GM19099 (cell line): ENCODE measurements around the gene CRNKL1.

Experiments used
- POLR2A ChIP-seq: IDR thresholded peaks from 3 replicates; pipeline ENCODE4 v1.6.1; 2011; ENCODE audit warnings: low read depth; ENCODE audit not compliant: insufficient read length; ENCODE audit errors: extremely low read depth

The CRNKL1 gene

GRCh38 chr20:20076297-20077065 is 24.2 kb upstream of the CRNKL1 start:
- TF ChIP-seq POLR2A = no peak

GRCh38 chr20:20075032-20075431 is 22.8 kb upstream of the CRNKL1 start:
- no peak for TF ChIP-seq POLR2A

GRCh38 chr20:20073801-20074371 is 21.6 kb upstream of the CRNKL1 start:
- TF ChIP-seq POLR2A = no peak

- TF ChIP-seq POLR2A = no peak
Measured at GRCh38 chr20:20070871-20071726, 18.8 kb upstream of the CRNKL1 start.

GRCh38 chr20:20065361-20065760 is 13.1 kb upstream of the CRNKL1 start:
- TF ChIP-seq POLR2A = no peak

- TF ChIP-seq POLR2A = no peak
Measured at GRCh38 chr20:20063941-20064702, 11.9 kb upstream of the CRNKL1 start.

- no peak for TF ChIP-seq POLR2A
Measured at GRCh38 chr20:20060234-20060998, 8.2 kb upstream of the CRNKL1 start.

GRCh38 chr20:20051767-20052073 is 546 bp downstream of the CRNKL1 start:
- no peak for TF ChIP-seq POLR2A

GRCh38 chr20:20039752-20040387 is 12.4 kb downstream of the CRNKL1 start:
- no peak for TF ChIP-seq POLR2A

- TF ChIP-seq POLR2A = no peak
Measured at GRCh38 chr20:20038586-20038985, 13.7 kb downstream of the CRNKL1 start.

- TF ChIP-seq POLR2A = no peak
Measured at GRCh38 chr20:20037960-20038359, 14.3 kb downstream of the CRNKL1 start.

- no peak for TF ChIP-seq POLR2A
Measured at GRCh38 chr20:20036756-20037155, 15.5 kb downstream of the CRNKL1 start.

GRCh38 chr20:20034486-20034885 is 17.8 kb downstream of the CRNKL1 start:
- TF ChIP-seq POLR2A = no peak

GRCh38 chr20:20031790-20032189 is 20.5 kb downstream of the CRNKL1 start:
- no peak for TF ChIP-seq POLR2A
